Measurements from ENCODE around the gene CDK19. TPM values are rescaled to one million over a fixed set of nuclear protein-coding genes. Genes with fewer than 3 reads are reported as not detected.

CDK19 gene
- total and polyA plus RNA-seq, 5 donors from 2014 or later: 1.4 to 16.5 (median 1.6) TPM

DNA sequence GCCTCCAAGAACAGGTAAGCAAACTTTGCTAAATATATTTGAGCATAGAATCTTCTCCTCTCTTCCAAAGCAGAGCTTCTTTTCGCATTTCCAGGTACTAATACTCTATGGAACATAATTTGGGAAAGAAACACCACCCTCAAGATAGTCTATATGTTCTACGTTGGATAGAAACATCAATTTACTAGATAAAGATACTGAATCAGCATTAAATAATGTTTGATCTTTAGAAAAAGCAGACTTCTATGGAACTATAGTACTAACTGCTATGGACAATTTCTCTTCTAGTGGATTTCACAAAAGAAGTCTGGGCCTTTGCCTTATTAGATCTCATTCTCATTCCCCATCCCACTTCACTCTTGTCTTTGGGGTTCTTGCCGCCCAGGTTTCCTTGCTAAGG is 103.0 kb downstream of the CDK19 start:
- H3K27me3 ChIP-seq (ENCODE audit: control insufficient read depth, insufficient read depth, low read length): no peaks in the 10 kb centered on the region
- no peak overlapping the region for H3K27ac ChIP-seq (ENCODE audit: insufficient read depth, low read length, poor library complexity, severe bottlenecking)
- Mint-ChIP-seq H3K4me3 (no peak overlapping the region), H3K27ac (no peak overlapping the region), H3K36me3 (peaks cover 19% of the 10 kb centered on the region), H3K4me1 (peaks cover 0 to 10% (median 8%) of the 10 kb centered on the region in 4 donors), H3K27me3 (no peaks in the 10 kb centered on the region), H3K9me3 (no peaks in the 10 kb centered on the region)
- H3K9me3 ChIP-seq (ENCODE audit: control insufficient read depth in 2 of 2, low read length in 2 of 2): no peaks in the 10 kb centered on the region
- no peaks in the 10 kb centered on the region for H3K36me3 ChIP-seq (ENCODE audit: control insufficient read depth, insufficient read depth, low read length)
- no peaks in the 10 kb centered on the region for H3K4me1 ChIP-seq (ENCODE audit: control insufficient read depth, insufficient read depth, low read length, poor library complexity, severe bottlenecking)
- DNase-seq (no peak), ATAC-seq (ENCODE audit: low read depth in 2 of 2) (no peak)
- no peak overlapping the region for H3K4me3 ChIP-seq (ENCODE audit: low read depth, low read length)

DNA sequence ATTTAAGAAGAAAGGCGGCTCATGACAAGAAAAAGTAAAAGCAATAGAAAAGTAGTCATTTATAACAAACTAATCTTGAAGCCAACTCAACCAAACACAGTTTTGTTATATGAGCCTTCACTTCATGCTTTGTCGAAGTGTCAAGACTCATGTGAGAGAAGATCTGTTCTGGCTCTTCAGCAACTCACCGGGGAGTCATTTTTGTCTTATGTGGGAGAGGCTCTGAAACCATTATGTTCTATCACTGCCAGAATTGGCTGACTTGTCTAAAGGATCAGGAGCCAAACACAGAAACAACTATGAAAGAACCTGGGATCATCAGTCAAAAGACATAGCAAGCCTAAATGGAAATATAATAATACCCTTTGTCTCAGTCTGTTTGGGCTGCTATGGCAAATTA is 105.2 kb downstream of the CDK19 start:
- H3K27me3 Mint-ChIP-seq: no peaks in the 10 kb centered on the region
- peaks cover 25% of the 10 kb centered on the region for H3K36me3 Mint-ChIP-seq
- Histone ChIP-seq H3K27ac (ENCODE audit: insufficient read depth, low read length, poor library complexity, severe bottlenecking) (no peak overlapping the region), H3K27me3 (ENCODE audit: control insufficient read depth, insufficient read depth, low read length) (no peaks in the 10 kb centered on the region), H3K36me3 (ENCODE audit: control insufficient read depth, insufficient read depth, low read length) (no peaks in the 10 kb centered on the region), H3K4me1 (ENCODE audit: control insufficient read depth, insufficient read depth, low read length, poor library complexity, severe bottlenecking) (no peaks in the 10 kb centered on the region), H3K4me3 (ENCODE audit: low read depth, low read length) (no peak overlapping the region), H3K9me3 (ENCODE audit: control insufficient read depth in 2 of 2, low read length in 2 of 2) (no peaks in the 10 kb centered on the region)
- no peak overlapping the region for H3K4me3 Mint-ChIP-seq
- DNase-seq: no peak
- no peak for ATAC-seq (ENCODE audit: low read depth in 2 of 2)
- H3K9me3 Mint-ChIP-seq: no peaks in the 10 kb centered on the region
- H3K27ac Mint-ChIP-seq: no peak overlapping the region
- H3K4me1 Mint-ChIP-seq: peaks cover 4 to 11% (median 9%) of the 10 kb centered on the region in 4 donors

DNA sequence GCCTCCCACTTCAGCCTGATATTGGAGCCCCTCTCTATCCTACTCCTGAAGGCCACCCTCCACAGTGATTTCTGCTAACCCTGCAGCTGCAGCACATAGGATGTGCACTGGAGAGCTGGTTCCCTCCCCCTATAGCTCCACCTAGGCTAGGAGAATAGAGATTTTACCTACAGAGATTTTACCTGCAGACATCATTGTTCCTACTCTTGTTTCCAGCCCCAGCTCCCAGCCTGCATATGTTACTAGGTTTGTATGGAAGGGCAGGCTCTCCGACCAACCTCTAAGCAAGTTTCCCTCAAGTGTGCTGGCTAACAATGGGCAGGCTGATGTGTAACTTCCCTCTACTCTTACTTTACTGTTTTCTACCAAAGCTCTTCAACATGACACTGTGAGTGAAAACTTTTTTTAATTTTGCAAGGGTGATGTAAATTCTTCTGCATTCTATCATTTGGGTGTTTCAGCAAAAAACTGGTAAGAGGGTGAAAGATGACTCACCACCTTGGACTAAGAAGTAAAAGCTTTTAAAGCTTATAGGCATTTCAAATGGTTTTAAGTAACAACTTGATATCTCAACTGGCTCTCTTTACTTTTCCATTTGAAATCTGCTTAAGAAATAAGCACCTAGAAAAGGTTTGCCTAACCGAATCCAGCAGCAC is 106.8 kb downstream of the CDK19 start:
- Histone ChIP-seq H3K36me3 (ENCODE audit: control insufficient read depth, insufficient read depth, low read length) (no peaks in the 10 kb centered on the region), H3K27ac (ENCODE audit: insufficient read depth, low read length, poor library complexity, severe bottlenecking) (no peak overlapping the region), H3K4me1 (ENCODE audit: control insufficient read depth, insufficient read depth, low read length, poor library complexity, severe bottlenecking) (no peaks in the 10 kb centered on the region), H3K9me3 (ENCODE audit: control insufficient read depth in 2 of 2, low read length in 2 of 2) (no peaks in the 10 kb centered on the region), H3K4me3 (ENCODE audit: low read depth, low read length) (no peak overlapping the region), H3K27me3 (ENCODE audit: control insufficient read depth, insufficient read depth, low read length) (no peaks in the 10 kb centered on the region)
- no peaks in the 10 kb centered on the region for H3K9me3 Mint-ChIP-seq
- H3K4me1 Mint-ChIP-seq: peaks cover 4 to 15% (median 13%) of the 10 kb centered on the region in 4 donors
- H3K4me3 Mint-ChIP-seq: no peak overlapping the region
- no peak for DNase-seq
- peaks cover 30% of the 10 kb centered on the region for H3K36me3 Mint-ChIP-seq
- H3K27ac Mint-ChIP-seq: peak overlapping the region in 1 of 3 donors; percentile 62
- H3K27me3 Mint-ChIP-seq: no peaks in the 10 kb centered on the region
- ATAC-seq (ENCODE audit: low read depth in 2 of 2): no peak

DNA sequence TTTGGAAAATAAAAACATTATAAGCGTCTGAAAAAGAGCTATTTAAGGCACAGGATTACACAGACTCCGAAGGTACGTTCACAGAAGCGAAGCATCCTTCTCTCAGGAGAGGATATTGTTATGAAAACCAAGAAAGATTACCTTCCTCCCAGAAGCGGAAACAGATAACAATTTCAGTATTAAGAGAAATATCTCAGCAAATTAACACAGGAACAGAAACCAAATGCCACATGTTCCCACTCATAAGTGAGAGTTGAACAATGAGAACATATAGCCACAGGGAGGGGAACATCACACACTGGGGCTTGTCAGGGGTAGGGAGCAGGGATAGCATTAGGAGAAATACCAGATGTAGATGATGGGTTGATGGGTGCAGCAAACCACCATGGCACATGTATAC is 109.7 kb downstream of the CDK19 start:
- H3K4me3 Mint-ChIP-seq: no peak overlapping the region
- Histone ChIP-seq H3K27me3 (ENCODE audit: control insufficient read depth, insufficient read depth, low read length) (no peaks in the 10 kb centered on the region), H3K4me3 (ENCODE audit: low read depth, low read length) (no peak overlapping the region), H3K9me3 (ENCODE audit: control insufficient read depth in 2 of 2, low read length in 2 of 2) (no peaks in the 10 kb centered on the region), H3K36me3 (ENCODE audit: control insufficient read depth, insufficient read depth, low read length) (no peaks in the 10 kb centered on the region), H3K4me1 (ENCODE audit: control insufficient read depth, insufficient read depth, low read length, poor library complexity, severe bottlenecking) (no peaks in the 10 kb centered on the region), H3K27ac (ENCODE audit: insufficient read depth, low read length, poor library complexity, severe bottlenecking) (no peak overlapping the region)
- H3K4me1 Mint-ChIP-seq: peaks cover 4 to 14% (median 11%) of the 10 kb centered on the region in 4 donors
- DNase-seq: no peak
- H3K9me3 Mint-ChIP-seq: no peaks in the 10 kb centered on the region
- H3K27me3 Mint-ChIP-seq: no peaks in the 10 kb centered on the region
- peaks cover 20% of the 10 kb centered on the region for H3K36me3 Mint-ChIP-seq
- H3K27ac Mint-ChIP-seq: no peak overlapping the region
- no peak for ATAC-seq (ENCODE audit: low read depth in 2 of 2)

DNA sequence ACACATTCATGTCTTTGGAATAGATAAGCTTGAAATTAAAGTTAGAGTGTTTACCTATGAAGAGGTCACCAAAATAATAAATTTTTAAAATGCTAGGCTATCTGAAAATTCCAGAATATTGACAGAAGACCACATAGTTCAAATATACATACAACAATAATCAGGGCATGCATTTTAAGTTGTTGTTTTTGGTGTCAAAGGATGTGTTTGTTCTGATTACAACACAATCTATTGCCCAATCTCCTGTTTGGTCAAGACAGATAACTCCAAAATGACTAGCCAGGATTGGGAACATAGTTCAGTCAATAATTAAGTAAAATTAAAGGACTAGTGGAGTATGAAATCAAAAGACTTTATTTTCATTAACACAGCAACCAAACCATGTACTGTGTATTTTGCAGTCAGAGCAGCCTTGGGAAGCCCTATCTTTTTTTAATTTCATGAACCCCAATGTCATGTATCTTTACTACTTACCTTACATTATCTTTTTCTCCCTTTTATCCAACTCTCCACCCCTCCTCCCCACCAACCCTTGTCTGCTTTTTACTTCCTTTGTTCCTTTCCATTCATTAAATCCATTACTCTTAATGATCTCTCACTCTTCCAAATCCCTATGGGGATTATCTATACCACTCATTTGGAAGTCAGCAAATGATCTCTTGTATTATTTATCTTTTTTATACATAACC is 111.2 kb downstream of the CDK19 start:
- Histone ChIP-seq H3K36me3 (ENCODE audit: control insufficient read depth, insufficient read depth, low read length) (no peaks in the 10 kb centered on the region), H3K27ac (ENCODE audit: insufficient read depth, low read length, poor library complexity, severe bottlenecking) (no peak overlapping the region), H3K4me1 (ENCODE audit: control insufficient read depth, insufficient read depth, low read length, poor library complexity, severe bottlenecking) (no peaks in the 10 kb centered on the region), H3K4me3 (ENCODE audit: low read depth, low read length) (no peak overlapping the region), H3K27me3 (ENCODE audit: control insufficient read depth, insufficient read depth, low read length) (no peaks in the 10 kb centered on the region), H3K9me3 (ENCODE audit: control insufficient read depth in 2 of 2, low read length in 2 of 2) (no peaks in the 10 kb centered on the region)
- Mint-ChIP-seq H3K9me3 (no peaks in the 10 kb centered on the region), H3K27ac (peak overlapping the region in 1 of 3 donors; percentile 9), H3K4me3 (no peak overlapping the region), H3K4me1 (peaks cover 4 to 12% (median 5%) of the 10 kb centered on the region in 4 donors), H3K36me3 (peaks cover 18% of the 10 kb centered on the region), H3K27me3 (no peaks in the 10 kb centered on the region)
- no peak for ATAC-seq (ENCODE audit: low read depth in 2 of 2)
- DNase-seq: no peak

DNA sequence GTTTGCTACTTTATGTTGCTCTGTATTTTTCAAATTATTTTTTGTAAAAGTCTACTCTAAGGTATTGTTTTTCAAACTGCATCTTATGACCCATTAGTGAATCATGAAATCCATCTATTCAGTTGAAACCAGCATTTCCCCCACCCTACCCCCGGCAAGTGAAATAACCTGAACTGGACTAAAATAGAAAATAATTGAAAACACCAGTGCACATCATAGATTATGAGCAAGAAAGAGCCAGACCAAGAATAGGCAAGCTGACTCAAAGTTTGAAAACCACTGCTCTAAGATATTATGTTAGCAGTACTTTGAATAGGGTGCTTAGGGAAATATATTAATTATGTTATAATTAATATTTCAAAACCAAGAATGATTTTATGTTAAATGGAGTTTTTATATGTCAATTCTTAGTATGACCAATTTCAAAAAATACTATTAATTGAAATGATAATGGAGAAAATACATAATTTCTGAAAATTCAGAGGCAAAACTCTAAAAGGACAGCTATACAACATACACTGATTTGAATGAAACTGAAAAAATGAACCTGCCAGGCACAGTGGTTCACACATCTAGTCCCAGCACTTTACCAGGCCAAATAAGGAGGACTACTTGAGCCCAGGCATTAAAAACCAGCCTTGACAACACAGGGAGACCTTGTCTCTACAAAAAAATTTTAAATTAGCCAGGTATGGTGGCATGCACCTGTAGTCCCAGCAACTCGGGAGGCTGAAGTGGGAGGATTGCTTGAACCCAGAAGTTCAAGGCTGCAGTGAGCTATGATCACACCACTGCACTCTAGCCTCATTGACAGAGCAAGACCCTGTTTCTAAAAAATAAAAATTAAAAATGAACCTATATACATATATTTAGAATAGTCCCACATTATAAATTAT is 112.0 kb downstream of the CDK19 start:
- no peaks in the 10 kb centered on the region for H3K36me3 ChIP-seq (ENCODE audit: control insufficient read depth, insufficient read depth, low read length)
- H3K27ac Mint-ChIP-seq: no peak overlapping the region
- H3K4me1 Mint-ChIP-seq: peaks cover 4 to 9% (median 5%) of the 10 kb centered on the region in 4 donors
- DNase-seq (no peak), ATAC-seq (ENCODE audit: low read depth in 2 of 2) (no peak)
- H3K9me3 Mint-ChIP-seq: no peaks in the 10 kb centered on the region
- H3K27me3 ChIP-seq (ENCODE audit: control insufficient read depth, insufficient read depth, low read length): no peaks in the 10 kb centered on the region
- no peak overlapping the region for H3K4me3 Mint-ChIP-seq
- H3K27me3 Mint-ChIP-seq: no peaks in the 10 kb centered on the region
- peaks cover 18% of the 10 kb centered on the region for H3K36me3 Mint-ChIP-seq
- H3K4me1 ChIP-seq (ENCODE audit: control insufficient read depth, insufficient read depth, low read length, poor library complexity, severe bottlenecking): no peaks in the 10 kb centered on the region
- H3K4me3 ChIP-seq (ENCODE audit: low read depth, low read length): no peak overlapping the region
- H3K9me3 ChIP-seq (ENCODE audit: control insufficient read depth in 2 of 2, low read length in 2 of 2): no peaks in the 10 kb centered on the region
- H3K27ac ChIP-seq (ENCODE audit: insufficient read depth, low read length, poor library complexity, severe bottlenecking): no peak overlapping the region

DNA sequence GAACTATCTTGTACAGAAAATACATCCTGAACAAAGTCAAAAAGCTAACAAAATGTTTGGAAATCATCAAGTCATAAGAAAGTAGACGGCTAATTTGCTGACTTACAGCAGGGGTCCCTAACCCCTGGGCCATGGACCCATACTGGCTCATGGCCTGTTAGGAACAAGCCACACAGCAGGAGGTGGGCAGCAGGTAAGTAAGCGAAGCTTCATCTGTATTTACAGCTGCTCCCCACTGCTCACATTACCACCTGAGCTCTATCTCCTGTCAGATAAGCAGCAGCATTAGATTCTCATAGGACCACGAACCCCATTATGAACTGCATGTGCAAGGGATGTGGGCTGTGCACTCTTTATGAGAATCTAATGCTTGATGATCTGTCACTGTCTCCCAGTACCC is 115.5 kb downstream of the CDK19 start:
- Histone ChIP-seq H3K27me3 (ENCODE audit: control insufficient read depth, insufficient read depth, low read length) (no peaks in the 10 kb centered on the region), H3K4me1 (ENCODE audit: control insufficient read depth, insufficient read depth, low read length, poor library complexity, severe bottlenecking) (no peaks in the 10 kb centered on the region), H3K27ac (ENCODE audit: insufficient read depth, low read length, poor library complexity, severe bottlenecking) (no peak overlapping the region), H3K9me3 (ENCODE audit: control insufficient read depth in 2 of 2, low read length in 2 of 2) (peaks cover 0 to 2% of the 10 kb centered on the region in 2 experiments), H3K36me3 (ENCODE audit: control insufficient read depth, insufficient read depth, low read length) (no peaks in the 10 kb centered on the region), H3K4me3 (ENCODE audit: low read depth, low read length) (no peak overlapping the region)
- Mint-ChIP-seq H3K4me3 (no peak overlapping the region), H3K4me1 (peaks cover 3 to 23% (median 6%) of the 10 kb centered on the region in 4 donors), H3K27ac (no peak overlapping the region), H3K27me3 (no peaks in the 10 kb centered on the region), H3K9me3 (peaks cover 0 to 5% (median 0%) of the 10 kb centered on the region in 7 donors), H3K36me3 (peaks cover 26% of the 10 kb centered on the region)
- DNase-seq: no peak
- ATAC-seq (ENCODE audit: low read depth in 2 of 2): no peak
